Mucosa of descending colon (tissue), 3 donors: ENCODE data around the gene GOLM1. TPM values are rescaled to one million over a fixed set of nuclear protein-coding genes. Genes with fewer than 3 reads are reported as not detected.

Experiments
- ATAC-seq: fragments of 200-7000 bp; cut with Tn5 transposase; one replicate; pipeline ENCODE4 v1.9.1; 2020; ENCODE audit warnings: mild to moderate bottlenecking, moderate library complexity
- DNase-seq, 3 donors: peaks; one replicate each; pipeline ENCODE4 v3.0.0-alpha.2; 2020
- H3K36me3 ChIP-seq: fragments of 200-600 bp; one replicate; pipeline ENCODE4 v1.8.0; 2021; ENCODE audit warnings: low read depth, mild to moderate bottlenecking
- H3K4me1 ChIP-seq: fragments of 200-600 bp; one replicate; pipeline ENCODE4 v1.8.0; 2021; ENCODE audit warnings: low read depth, mild to moderate bottlenecking
- H3K4me3 ChIP-seq: fragments of 200-600 bp; one replicate; pipeline ENCODE4 v1.8.0; 2021; ENCODE audit warnings: mild to moderate bottlenecking
- H3K9me3 ChIP-seq: fragments of 200-600 bp; one replicate; pipeline ENCODE4 v1.8.0; 2021; ENCODE audit warnings: mild to moderate bottlenecking
- CTCF ChIP-seq: fragments of 200-600 bp; IDR thresholded peaks from one replicate; pipeline ENCODE4 v1.8.0; 2022; ENCODE audit warnings: antibody characterized with exemption, mild to moderate bottlenecking
- intact Hi-C, 2 donors: fragments of 100-400 bp; cut with DNase I in 1 of 2; cut with micrococcal nuclease in 1 of 2; formaldehyde crosslinking; loops; one replicate each; pipeline versions ENCODE4 v1.11.0 to v1.11.1; 2022; cut with DNase I, micrococcal nuclease
- total RNA-seq, 3 donors: library from RNA; stranded (reverse); fragmentation: NEBNext Ultra II Directional in 2 of 3; extraction: Animal tissue kit (Norgen Biotek cat#: 25700) in 2 of 3; gene quantifications; one replicate each; pipeline versions ENCODE4 v1.2.1 to v1.2.4, GENCODE V29; 2021 to 2023
- donor health status: DM: no; HTN: no; CAD: no; lungs with moderate emphysema.
- donor health status: DM: no; HTN: no; CAD: no.
- donor health status: DM: no; HTN: yes; CAD: no.

Gene GOLM1
- total RNA-seq, 3 donors from 2014 or later, result 172 to 414 (median 333) TPM

GRCh38 chr9:86047361-86047760 is 52.0 kb downstream of the GOLM1 start:
- DNase-seq, result no peak
- TF ChIP-seq CTCF, result no peak
- Histone ChIP-seq H3K4me3 (no peak overlapping the region), H3K9me3 (no peaks in the 10 kb centered on the region), H3K36me3 (no peaks in the 10 kb centered on the region), H3K4me1 (no peaks in the 10 kb centered on the region)
- no peak for ATAC-seq
- intact Hi-C loops, result no loop called here

GRCh38 chr9:86046930-86047341 is 52.4 kb downstream of the GOLM1 start:
- no peak for TF ChIP-seq CTCF
- Histone ChIP-seq H3K36me3 (no peaks in the 10 kb centered on the region), H3K4me1 (no peaks in the 10 kb centered on the region), H3K4me3 (no peak overlapping the region), H3K9me3 (no peaks in the 10 kb centered on the region)
- intact Hi-C loops, result no loop called here
- DNase-seq (no peak), ATAC-seq (peak; percentile 22)

- no peak overlapping the region for H3K4me3 ChIP-seq
- TF ChIP-seq CTCF, result no peak
- ATAC-seq (peak; percentile 85), DNase-seq (peak in 2 of 3 donors; percentile 40 to 64)
- H3K4me1 ChIP-seq, result no peaks in the 10 kb centered on the region
- H3K36me3 ChIP-seq, result no peaks in the 10 kb centered on the region
- no peaks in the 10 kb centered on the region for H3K9me3 ChIP-seq
- intact Hi-C loops, result no loop called here
Measured at GRCh38 chr9:86046071-86046636, 53.2 kb downstream of the GOLM1 start.

- intact Hi-C loops, result no loop called here
- Histone ChIP-seq H3K4me1 (no peaks in the 10 kb centered on the region), H3K4me3 (no peak overlapping the region), H3K36me3 (no peaks in the 10 kb centered on the region), H3K9me3 (no peaks in the 10 kb centered on the region)
- no peak for DNase-seq
- ATAC-seq, result peak; percentile 26
- no peak for TF ChIP-seq CTCF
Measured at GRCh38 chr9:86045654-86046053, 53.7 kb downstream of the GOLM1 start.

- Histone ChIP-seq H3K4me1 (no peaks in the 10 kb centered on the region), H3K4me3 (no peak overlapping the region), H3K9me3 (no peaks in the 10 kb centered on the region), H3K36me3 (no peaks in the 10 kb centered on the region)
- no peak for TF ChIP-seq CTCF
- ATAC-seq (no peak), DNase-seq (no peak)
- intact Hi-C loops, result no loop called here
Measured at GRCh38 chr9:86043999-86044398, 55.4 kb downstream of the GOLM1 start.

GRCh38 chr9:86043586-86043985 is 55.8 kb downstream of the GOLM1 start:
- Histone ChIP-seq H3K4me3 (no peak overlapping the region), H3K36me3 (no peaks in the 10 kb centered on the region), H3K4me1 (no peaks in the 10 kb centered on the region), H3K9me3 (no peaks in the 10 kb centered on the region)
- DNase-seq, result no peak
- intact Hi-C loops, result no loop called here
- ATAC-seq, result no peak
- no peak for TF ChIP-seq CTCF
